ENCODE measurements around the gene GRIP2. TPM values are rescaled to one million over a fixed set of nuclear protein-coding genes. Genes with fewer than 3 reads are reported as not detected.

GRIP2 gene
- polyA plus RNA-seq, 1 donor from 2014 or later = 8.6 TPM

DNA sequence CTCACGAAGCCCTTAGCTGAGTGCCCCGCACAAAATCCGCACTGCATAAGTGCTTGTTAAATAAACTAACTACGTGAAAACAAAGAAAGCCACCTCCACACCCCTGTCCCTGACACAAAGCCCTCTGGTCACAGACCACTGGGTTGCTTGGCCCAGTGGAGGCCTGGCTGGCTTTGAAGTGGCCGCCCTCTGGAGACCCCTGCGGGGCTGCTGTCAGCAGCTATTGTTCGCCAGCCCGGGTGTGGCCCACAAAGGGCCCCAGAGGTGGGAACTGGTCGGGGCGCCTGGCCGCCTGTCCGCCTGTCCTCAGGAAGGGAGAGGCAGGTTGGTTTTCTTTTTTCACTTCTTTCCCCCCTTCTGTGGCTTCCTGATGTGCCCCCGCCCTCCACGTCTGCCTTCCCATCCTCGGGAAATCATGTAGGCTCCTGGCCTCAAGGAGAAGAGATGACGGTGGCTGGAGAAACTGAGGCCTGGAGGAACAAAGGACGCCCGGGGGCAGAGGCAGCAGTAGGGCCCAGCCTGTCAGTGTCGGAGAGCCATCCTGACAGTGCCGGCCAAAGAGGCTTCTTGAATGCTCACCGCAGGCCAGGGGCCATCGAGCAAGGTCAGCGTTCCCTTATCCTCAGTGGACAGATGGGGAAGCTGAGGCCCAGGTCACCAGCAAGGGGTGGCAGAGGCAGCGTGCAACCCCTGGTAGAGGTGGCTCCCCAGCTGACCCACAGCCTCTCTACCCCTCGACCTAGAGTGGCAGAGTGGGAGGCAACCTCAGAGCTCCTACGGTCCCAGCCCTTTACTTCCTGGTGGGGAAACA, 76.6 kb downstream of the GRIP2 start:
- H3K9ac ChIP-seq (ENCODE audit: low read length) = no peak overlapping the region
- H2AFZ ChIP-seq (ENCODE audit: low read depth, low read length) = no peak overlapping the region
- H3K4me2 ChIP-seq (ENCODE audit: low read length) = no peak overlapping the region
- no peaks in the 10 kb centered on the region for H4K20me1 ChIP-seq (ENCODE audit: insufficient read depth)
- no peak overlapping the region for H3K4me3 ChIP-seq (ENCODE audit: low read length)
- H3K27ac ChIP-seq (ENCODE audit: low read length) = no peak overlapping the region
- TF ChIP-seq MXI1 (conservative IDR thresholded peaks at IDR 0.05; ENCODE audit: poor library complexity, severe bottlenecking) (no peak), RAD21 (conservative IDR thresholded peaks at IDR 0.05) (no peak), SMC3 (conservative IDR thresholded peaks at IDR 0.05; ENCODE audit: poor library complexity) (no peak), EP300 (conservative IDR thresholded peaks at IDR 0.05; ENCODE audit: poor library complexity, severe bottlenecking) (no peak), POLR2AphosphoS5 (IDR thresholded peaks at IDR 0.05) (no peak), TAF1 (IDR thresholded peaks at IDR 0.05; ENCODE audit: low read depth) (no peak), EZH2 (IDR thresholded peaks at IDR 0.05; ENCODE audit: borderline replicate concordance, insufficient read depth, low read length, poor library complexity, severe bottlenecking) (no peak)
- TF ChIP-seq, protein P1, sequence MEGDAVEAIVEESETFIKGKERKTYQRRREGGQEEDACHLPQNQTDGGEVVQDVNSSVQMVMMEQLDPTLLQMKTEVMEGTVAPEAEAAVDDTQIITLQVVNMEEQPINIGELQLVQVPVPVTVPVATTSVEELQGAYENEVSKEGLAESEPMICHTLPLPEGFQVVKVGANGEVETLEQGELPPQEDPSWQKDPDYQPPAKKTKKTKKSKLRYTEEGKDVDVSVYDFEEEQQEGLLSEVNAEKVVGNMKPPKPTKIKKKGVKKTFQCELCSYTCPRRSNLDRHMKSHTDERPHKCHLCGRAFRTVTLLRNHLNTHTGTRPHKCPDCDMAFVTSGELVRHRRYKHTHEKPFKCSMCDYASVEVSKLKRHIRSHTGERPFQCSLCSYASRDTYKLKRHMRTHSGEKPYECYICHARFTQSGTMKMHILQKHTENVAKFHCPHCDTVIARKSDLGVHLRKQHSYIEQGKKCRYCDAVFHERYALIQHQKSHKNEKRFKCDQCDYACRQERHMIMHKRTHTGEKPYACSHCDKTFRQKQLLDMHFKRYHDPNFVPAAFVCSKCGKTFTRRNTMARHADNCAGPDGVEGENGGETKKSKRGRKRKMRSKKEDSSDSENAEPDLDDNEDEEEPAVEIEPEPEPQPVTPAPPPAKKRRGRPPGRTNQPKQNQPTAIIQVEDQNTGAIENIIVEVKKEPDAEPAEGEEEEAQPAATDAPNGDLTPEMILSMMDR (IDR thresholded peaks at IDR 0.05; ENCODE audit: poor library complexity, severe bottlenecking) = no peak
- TF ChIP-seq, protein P2, sequence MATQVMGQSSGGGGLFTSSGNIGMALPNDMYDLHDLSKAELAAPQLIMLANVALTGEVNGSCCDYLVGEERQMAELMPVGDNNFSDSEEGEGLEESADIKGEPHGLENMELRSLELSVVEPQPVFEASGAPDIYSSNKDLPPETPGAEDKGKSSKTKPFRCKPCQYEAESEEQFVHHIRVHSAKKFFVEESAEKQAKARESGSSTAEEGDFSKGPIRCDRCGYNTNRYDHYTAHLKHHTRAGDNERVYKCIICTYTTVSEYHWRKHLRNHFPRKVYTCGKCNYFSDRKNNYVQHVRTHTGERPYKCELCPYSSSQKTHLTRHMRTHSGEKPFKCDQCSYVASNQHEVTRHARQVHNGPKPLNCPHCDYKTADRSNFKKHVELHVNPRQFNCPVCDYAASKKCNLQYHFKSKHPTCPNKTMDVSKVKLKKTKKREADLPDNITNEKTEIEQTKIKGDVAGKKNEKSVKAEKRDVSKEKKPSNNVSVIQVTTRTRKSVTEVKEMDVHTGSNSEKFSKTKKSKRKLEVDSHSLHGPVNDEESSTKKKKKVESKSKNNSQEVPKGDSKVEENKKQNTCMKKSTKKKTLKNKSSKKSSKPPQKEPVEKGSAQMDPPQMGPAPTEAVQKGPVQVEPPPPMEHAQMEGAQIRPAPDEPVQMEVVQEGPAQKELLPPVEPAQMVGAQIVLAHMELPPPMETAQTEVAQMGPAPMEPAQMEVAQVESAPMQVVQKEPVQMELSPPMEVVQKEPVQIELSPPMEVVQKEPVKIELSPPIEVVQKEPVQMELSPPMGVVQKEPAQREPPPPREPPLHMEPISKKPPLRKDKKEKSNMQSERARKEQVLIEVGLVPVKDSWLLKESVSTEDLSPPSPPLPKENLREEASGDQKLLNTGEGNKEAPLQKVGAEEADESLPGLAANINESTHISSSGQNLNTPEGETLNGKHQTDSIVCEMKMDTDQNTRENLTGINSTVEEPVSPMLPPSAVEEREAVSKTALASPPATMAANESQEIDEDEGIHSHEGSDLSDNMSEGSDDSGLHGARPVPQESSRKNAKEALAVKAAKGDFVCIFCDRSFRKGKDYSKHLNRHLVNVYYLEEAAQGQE (IDR thresholded peaks at IDR 0.05; ENCODE audit: borderline replicate concordance) = no peak
- H3K79me2 ChIP-seq (replicated peaks; ENCODE audit: insufficient read depth, low read length) = no peaks in the 10 kb centered on the region
- H3K9me3 ChIP-seq (ENCODE audit: low read length) = no peaks in the 10 kb centered on the region
- no peaks in the 10 kb centered on the region for H3K36me3 ChIP-seq (ENCODE audit: insufficient read depth, low read length)
- no peaks in the 10 kb centered on the region for H3F3A ChIP-seq (ENCODE audit: insufficient read depth, low read length, poor library complexity, severe bottlenecking)
- H3K27me3 ChIP-seq (ENCODE audit: insufficient read depth, low read depth, low read length) = no peaks in the 10 kb centered on the region
- H3K9me2 ChIP-seq (ENCODE audit: insufficient read depth, low read length) = no peaks in the 10 kb centered on the region

DNA sequence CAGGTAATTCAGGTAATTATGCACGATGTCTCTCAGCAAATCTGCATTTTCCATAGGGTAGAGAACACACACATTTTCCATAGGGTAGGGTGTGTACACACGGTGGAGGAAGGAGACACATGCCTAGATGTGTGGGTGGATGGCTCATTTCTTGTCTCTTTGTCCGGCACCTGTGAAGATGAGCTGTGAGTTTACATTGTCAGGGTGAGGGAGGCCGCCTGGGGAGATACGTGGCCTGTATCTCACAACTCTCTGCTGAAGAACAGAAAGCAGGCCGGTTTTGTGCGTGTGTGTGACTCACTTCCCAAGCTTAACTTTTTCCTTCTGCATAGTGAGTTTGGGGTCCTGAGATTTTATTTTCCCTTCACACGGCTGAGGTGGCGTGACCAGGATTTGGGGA, 77.4 kb downstream of the GRIP2 start:
- Histone ChIP-seq H2AFZ (ENCODE audit: low read depth, low read length) (no peak overlapping the region), H3K9me2 (ENCODE audit: insufficient read depth, low read length) (no peaks in the 10 kb centered on the region), H3K9me3 (ENCODE audit: low read length) (no peaks in the 10 kb centered on the region), H3K36me3 (ENCODE audit: insufficient read depth, low read length) (no peaks in the 10 kb centered on the region), H4K20me1 (ENCODE audit: insufficient read depth) (no peaks in the 10 kb centered on the region), H3K79me2 (replicated peaks; ENCODE audit: insufficient read depth, low read length) (no peaks in the 10 kb centered on the region), H3K4me3 (ENCODE audit: low read length) (no peak overlapping the region), H3K4me2 (ENCODE audit: low read length) (no peak overlapping the region), H3K9ac (ENCODE audit: low read length) (no peak overlapping the region), H3K27ac (ENCODE audit: low read length) (no peak overlapping the region), H3K27me3 (ENCODE audit: insufficient read depth, low read depth, low read length) (no peaks in the 10 kb centered on the region), H3F3A (ENCODE audit: insufficient read depth, low read length, poor library complexity, severe bottlenecking) (no peaks in the 10 kb centered on the region)
- no peak for TF ChIP-seq POLR2AphosphoS5 (IDR thresholded peaks at IDR 0.05)
- no peak for TF ChIP-seq EP300 (conservative IDR thresholded peaks at IDR 0.05; ENCODE audit: poor library complexity, severe bottlenecking)
- TF ChIP-seq, protein P2 (IDR thresholded peaks at IDR 0.05; ENCODE audit: borderline replicate concordance) = no peak
- TF ChIP-seq RAD21 (conservative IDR thresholded peaks at IDR 0.05) = no peak
- no peak for TF ChIP-seq SMC3 (conservative IDR thresholded peaks at IDR 0.05; ENCODE audit: poor library complexity)
- no peak for TF ChIP-seq EZH2 (IDR thresholded peaks at IDR 0.05; ENCODE audit: borderline replicate concordance, insufficient read depth, low read length, poor library complexity, severe bottlenecking)
- no peak for TF ChIP-seq TAF1 (IDR thresholded peaks at IDR 0.05; ENCODE audit: low read depth)
